Smooth muscle cell of trachea (primary cell): Measurements from ENCODE around the gene NECAB2. TPM values are rescaled to one million over a fixed set of nuclear protein-coding genes. Genes with fewer than 3 reads are reported as not detected.

Experiments
- total RNA-seq: library from RNA; depleted of rRNA; stranded (reverse); fragments of >200 nt; gene quantifications from 2 replicates; pipeline ENCODE4 v1.2.1, GENCODE V29; 2014

The NECAB2 gene
- total RNA-seq, result under 0.01 and 0.83 TPM in 2 replicates

DNA sequence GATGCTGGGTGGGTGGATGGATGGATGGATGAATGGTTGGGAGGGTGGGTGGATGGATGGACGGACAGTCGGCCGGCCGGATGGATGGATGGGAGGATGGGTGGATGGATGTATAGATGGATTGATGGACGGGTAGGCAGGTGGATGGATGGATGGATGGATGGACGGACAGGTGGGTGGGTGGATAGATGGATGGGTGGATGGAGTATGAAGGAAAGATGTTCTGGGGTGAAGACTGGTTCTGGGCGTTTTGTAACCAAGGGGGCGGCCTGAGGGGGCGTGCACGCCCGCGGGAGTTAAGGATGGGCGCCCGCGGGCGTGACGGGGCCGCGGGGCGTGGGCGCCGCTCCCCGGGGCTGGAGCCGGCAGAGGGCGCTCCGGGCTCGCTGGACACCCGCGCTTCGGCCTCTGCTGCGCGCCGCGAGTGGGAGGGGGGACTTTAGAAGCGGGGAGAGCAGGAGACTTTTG lies at the start of gene NECAB2:
NECAB2 (plus strand) TSS at position 407 of the 468 bp plus-strand sequence. CDS start 405 bp downstream, outside the sequence.

DNA sequence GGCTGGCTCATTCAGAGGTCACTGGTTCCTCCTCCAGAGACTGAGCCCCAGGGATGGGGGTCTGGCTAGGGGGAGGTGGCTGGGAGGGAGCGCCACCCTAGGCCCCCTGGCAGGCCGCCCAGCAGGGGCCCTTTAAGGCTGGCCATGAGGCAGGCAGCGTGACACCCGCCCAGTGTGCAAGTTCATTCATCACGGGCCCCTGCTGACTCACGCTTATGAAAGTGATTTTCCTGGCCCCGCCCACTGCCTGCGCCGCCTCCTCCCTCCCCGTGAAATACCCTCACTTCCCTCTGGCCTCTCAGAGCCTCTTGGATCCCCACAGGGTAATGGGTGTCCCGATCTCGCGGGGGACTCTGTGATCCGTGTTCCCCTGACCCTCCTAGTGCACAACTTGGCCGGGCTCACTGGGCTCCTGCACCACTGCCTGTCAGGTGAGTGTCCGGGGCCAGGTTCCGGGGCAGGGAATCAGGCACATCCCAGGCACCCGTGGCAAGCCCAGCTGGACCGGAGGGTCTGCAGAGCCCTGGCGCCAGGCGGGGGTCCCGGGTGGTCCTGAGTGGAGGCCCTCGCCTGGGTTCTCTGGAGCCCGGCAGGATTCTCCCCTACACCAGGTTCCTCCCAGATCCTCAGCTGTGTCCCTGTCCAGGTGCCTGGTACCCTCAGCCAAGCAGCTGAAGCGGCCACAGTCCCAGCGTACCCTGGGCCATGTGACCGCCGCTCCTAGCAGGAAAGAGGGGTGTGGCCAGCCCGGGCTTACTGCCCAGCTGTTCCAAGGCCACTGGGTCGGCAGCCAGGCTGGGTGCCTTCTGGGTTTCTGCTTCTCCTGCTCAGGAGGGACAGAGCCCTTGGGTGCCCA lies 14.9 kb upstream of the NECAB2 start, which contains the start of gene OSGIN1:
OSGIN1 (plus strand) TSS at position 301 of the 856 bp plus-strand sequence. CDS start 4,432 bp downstream, outside the sequence.

DNA sequence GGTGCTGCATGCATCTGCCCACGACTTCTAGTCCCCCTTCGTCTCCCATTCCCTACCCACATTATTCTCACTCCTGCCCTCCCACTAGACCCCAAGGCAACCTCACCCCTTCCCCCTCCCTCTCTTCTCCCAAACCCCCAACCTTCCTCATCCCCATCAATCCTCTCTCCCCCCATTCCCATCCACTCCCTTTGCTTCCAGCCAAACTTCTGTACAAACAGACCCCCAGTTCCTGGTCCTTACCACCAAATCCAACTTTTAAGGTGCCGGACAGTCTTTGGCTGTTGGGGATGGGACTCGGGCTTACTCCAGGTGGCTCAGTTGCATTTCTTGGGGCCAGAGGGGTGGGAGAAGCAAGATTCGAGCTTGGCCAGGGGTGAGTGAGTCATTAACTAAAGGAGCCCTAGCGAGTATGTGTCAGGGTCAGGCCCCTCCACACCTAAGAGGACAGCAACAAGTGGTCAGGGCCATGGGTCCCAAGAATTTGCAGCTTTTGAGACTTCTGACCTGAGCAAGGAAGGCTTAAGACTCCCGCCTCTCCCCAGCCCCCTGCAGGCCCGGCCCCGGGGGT lies 74.3 kb downstream of the NECAB2 start, which contains the start of gene SLC38A8:
SLC38A8 (minus strand) TSS at position 488 of the 571 bp plus-strand sequence. CDS start 638 bp downstream, outside the sequence.

Other genes with a start within 250 kb of the NECAB2 start
- gene HSBP1, start 160.3 kb upstream of the NECAB2 start, total RNA-seq, result 37.1 and 61.2 TPM in 2 replicates
- gene MLYCD, start 69.1 kb upstream of the NECAB2 start, total RNA-seq, result 4.1 and 5.1 TPM in 2 replicates
- 3.8 and 10.3 TPM in 2 replicates for gene OSGIN1, start 15.0 kb upstream of the NECAB2 start, total RNA-seq
- gene SLC38A8, start 74.6 kb downstream of the NECAB2 start, total RNA-seq, result 0.17 TPM in 1 of 2 replicates, not detected in the other
- 105 and 136 TPM in 2 replicates for gene MBTPS1, start 148.7 kb downstream of the NECAB2 start, total RNA-seq
- 17.5 and 27.2 TPM in 2 replicates for gene HSDL1, start 176.9 kb downstream of the NECAB2 start, total RNA-seq
- under 0.01 and 0.33 TPM in 2 replicates for gene DNAAF1, start 177.1 kb downstream of the NECAB2 start, total RNA-seq
- gene TAF1C, start 218.8 kb downstream of the NECAB2 start, total RNA-seq, result 23.0 and 23.1 TPM in 2 replicates
- not detected in 2 replicates for gene ADAD2, start 222.9 kb downstream of the NECAB2 start, total RNA-seq